Measurements from ENCODE around the gene MIS18BP1.

DNA sequence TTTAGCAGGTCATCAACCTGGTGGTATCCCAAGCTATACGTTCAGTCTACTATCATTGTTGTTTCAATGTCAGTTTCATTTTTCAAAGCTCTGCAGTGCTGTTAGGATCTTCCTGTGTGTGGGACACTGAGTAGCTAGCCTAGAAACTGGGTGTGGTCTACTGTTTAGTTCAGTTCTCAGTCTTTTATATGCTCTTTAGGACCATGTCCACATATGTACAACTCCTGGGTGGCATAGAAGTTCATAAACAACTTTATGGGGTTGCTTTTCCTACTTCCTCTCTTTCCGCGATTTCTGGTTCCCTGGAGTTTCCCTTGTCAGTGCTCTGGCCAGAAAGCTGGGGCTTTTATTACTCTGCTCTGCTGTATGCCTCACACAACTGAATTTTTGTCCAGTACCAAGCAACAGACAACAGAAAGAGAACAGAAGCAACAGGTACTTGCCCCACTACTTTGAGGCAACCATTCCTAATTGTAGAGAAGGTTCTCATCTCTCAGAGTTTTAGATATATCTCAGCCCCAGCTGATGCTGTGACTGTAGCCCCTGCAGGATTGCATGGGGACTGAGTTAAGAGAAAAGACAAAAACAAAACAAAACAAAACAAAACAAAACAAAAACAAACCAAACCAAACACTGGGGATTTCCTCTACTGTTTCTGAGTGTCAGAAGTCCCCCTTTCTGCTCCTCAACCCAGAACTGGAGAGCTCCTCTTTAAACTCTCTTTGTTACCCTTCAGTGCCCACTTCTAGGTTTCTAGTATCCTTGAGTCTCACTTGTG lies 30.3 kb downstream of the MIS18BP1 start:
- TF ChIP-seq ZNF274 (IDR thresholded peaks at IDR 0.05; ENCODE audit: low read depth, low read length) (no peak), SUZ12 (IDR thresholded peaks at IDR 0.05; ENCODE audit: extremely low read depth, insufficient read depth, insufficient read length) (no peak), YY1 (IDR thresholded peaks at IDR 0.05; ENCODE audit: insufficient read depth, insufficient read length) (no peak)

Data from NT2/D1 (cell line).